Ureter (tissue), 1 donor: ENCODE measurements around the gene ARFGAP1. TPM values are rescaled to one million over a fixed set of nuclear protein-coding genes. Genes with fewer than 3 reads are reported as not detected.
"Not testable (repeated sequence)": the region's sequence is repeated elsewhere in the genome, so short reads cannot be mapped to it uniquely, and the experiment has no call there.

Experiments
- DNase-seq: peaks from one replicate; pipeline ENCODE4 v3.0.0-alpha.2; 2020; ENCODE audit warnings: low spot score
- total RNA-seq: library from RNA; stranded (reverse); gene quantifications from one replicate; pipeline ENCODE4 v1.2.4, GENCODE V29; 2023
- donor health status: DM: yes; HTN: yes; CAD: no.

The ARFGAP1 gene
- total RNA-seq, 1 donor from 2014 or later: 94.8 TPM

GRCh38 chr20:63240004-63240403, 32.6 kb upstream of the ARFGAP1 start:
- no peak for DNase-seq

DNA sequence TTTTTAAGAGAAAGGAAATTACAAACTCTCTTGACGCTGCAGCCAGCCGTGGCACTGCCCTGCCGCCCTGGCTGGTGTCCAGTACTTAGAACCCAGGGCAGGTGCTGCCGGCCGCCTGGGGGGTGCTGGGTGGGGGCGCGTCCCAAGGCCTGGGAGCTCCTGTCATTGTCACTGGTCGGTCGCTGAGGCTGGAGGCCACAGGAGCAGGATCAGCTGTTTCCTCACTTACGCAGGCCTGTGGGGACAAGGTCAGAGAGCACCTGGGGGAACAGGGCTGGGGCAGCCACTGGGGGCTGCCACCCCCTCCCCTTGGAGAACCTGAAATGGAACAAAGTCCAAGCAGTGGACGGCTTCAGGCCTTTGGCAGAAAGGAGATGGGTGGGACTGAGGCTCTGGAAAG, 31.3 kb upstream of the ARFGAP1 start:
- no peak for DNase-seq

GRCh38 chr20:63242736-63243135, 29.9 kb upstream of the ARFGAP1 start:
- no peak for DNase-seq

GRCh38 chr20:63243604-63244247, 28.9 kb upstream of the ARFGAP1 start:
- DNase-seq: no peak

GRCh38 chr20:63244468-63244867, 28.1 kb upstream of the ARFGAP1 start:
- no peak for DNase-seq

DNA sequence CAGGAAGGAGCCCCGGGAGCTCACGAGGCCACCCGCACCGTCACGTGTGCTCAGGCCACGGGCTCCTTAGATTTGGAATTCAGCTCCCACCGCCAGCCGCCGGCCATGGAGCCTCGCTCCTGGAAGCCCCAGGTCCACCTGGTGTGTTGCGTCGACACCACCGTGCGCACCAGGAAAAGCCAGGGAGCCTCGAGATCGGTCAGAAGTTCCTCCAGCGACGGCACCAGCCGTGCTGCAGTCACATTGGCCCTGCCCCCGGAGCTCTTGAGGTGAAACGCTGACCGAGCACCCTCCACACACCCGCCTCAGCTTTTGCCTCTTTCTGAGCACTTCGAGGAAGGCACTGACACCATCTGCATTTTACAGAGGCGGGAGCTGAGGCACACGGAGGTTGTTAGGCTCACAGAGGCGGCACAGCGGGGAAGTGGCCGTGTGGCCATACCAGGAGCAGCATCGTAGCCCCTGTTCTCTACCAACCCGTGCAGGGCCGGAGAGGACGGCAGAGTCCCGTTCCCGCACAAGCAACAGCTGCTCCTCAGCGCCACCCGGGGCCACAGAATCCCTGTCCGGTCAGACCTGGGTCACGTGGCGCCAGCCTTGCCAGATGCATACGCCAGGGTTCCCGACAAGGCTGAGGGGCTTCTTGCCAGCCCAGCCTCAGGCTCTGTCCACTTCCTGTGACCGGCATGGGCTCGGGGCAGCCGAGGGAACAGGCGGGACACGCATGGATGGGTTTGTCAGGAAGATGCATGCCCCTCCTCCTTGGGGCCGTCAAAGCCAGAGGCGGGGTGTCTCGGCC, 25.9 kb upstream of the ARFGAP1 start:
- no peak for DNase-seq

GRCh38 chr20:63247671-63248228, 24.9 kb upstream of the ARFGAP1 start:
- no peak for DNase-seq

- no peak for DNase-seq
These were observed 23.6 kb upstream of the ARFGAP1 start for GRCh38 chr20:63248835-63249591.

DNA sequence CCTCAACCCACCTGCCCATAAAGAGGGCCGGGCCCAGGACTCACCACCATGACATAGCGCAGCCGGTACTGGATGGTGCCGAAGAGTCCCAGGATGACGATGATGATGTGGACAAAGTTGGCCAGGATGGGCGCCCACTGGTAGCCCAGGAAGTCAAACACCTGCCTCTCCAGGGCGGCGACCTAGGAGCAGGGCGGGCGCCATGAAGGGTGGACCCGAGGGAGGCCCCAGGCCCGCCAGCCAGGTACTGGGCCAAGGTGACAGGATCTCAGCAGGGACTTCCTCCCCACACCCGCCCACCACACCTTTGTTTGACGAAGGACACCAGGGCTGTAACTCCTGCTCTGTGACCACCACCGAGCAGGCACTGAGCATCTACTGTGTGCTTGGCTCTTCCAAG, 22.7 kb upstream of the ARFGAP1 start:
- no peak for DNase-seq

DNA sequence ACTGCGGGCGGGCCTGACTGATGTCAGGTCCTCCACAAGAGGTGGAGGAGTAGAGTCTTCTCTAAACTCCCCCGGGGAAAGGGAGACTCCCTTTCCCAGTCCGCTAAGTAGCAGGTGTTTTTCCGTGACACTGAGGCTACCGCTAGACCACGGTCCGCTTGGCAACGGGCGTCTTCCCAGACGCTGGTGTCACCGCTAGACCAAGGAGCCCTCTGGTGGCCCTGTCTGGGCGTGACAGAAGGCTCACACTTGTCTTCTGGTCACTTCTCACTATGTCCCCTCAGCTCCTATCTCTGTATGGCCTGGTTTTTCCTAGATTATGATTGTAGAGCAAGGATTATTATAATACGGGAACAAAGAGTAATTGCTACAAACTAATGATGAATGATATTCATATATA, 21.3 kb upstream of the ARFGAP1 start:
- DNase-seq: not testable (repeated sequence)

GRCh38 chr20:63252284-63252711, 20.3 kb upstream of the ARFGAP1 start:
- DNase-seq: no peak

DNA sequence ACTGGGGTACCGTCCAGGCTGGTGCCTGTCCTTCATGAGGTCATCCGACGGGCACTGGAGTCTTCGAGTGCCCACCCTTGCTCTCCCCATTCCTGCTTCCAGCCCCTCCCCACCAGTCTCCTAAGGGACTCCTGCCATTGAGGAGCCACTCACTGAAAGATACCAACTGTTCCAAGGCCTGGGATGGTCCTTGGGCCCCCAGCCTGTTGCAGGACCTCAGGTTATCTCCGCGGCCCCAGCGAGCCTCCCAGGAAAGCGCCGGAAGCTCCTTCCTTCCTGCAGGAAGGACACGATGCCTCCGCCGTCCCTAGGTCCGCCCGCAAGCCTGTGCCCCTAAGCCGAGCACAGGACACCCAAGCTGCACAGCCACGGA, 19.6 kb upstream of the ARFGAP1 start:
- no peak for DNase-seq

GRCh38 chr20:63253438-63254231, 19.0 kb upstream of the ARFGAP1 start:
- no peak for DNase-seq

DNA sequence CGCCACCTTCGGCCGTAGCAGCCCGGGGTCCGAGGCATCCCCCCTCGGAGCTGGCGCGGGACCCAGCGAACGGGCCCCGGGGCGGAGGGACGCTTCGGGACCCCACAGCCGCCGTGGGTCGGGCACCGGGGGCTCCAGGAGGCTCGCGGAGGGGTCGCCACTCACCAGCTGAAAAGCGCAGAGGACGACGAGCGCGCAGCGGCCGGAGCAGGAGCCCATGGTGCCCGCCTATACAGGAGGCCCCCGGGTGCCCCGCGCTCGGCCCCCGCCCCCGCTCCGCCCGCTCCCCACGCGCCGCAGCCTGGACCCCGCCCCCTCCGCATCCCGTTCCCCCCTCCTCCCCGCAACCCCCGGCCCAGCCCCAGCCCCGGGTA, 18.4 kb upstream of the ARFGAP1 start, which contains the start of gene NKAIN4:
Gene NKAIN4 (minus strand): TSS at position 232 of the 374 bp plus-strand sequence. CDS start 13 bp downstream, at position 219.
- DNase-seq: no peak

- no peak for DNase-seq
These were observed 17.8 kb upstream of the ARFGAP1 start for GRCh38 chr20:63254606-63255384.

- DNase-seq: peak; percentile 54
These were observed 16.5 kb upstream of the ARFGAP1 start for GRCh38 chr20:63255931-63256704.

DNA sequence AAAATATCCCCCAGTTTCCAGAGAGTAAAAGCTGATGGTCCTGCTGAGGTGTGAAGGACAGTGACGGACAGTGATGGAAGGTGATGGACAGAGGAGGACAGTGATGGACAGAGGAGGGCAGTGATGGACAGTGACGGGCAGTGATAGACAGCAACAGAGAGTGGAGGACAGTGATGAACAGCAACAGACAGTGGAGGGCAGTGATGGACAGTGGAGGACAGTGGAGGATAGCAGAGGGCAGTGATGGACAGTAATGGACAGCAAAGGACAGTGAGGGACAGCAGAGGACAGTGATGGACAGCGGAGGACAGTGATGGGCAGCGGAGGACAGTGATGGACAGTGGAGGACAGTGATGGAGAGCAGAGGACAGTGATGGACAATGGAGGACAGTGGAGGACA, 15.7 kb upstream of the ARFGAP1 start:
- DNase-seq: no peak

GRCh38 chr20:63257629-63258028, 15.0 kb upstream of the ARFGAP1 start:
- no peak for DNase-seq

- DNase-seq: no peak
These were observed 13.8 kb upstream of the ARFGAP1 start for GRCh38 chr20:63258781-63259180.
